ENCODE results near the gene N4BP3.
A peak's percentile ranks its signal among the peaks of the same experiment; 100 is the strongest.

Gene N4BP3

DNA sequence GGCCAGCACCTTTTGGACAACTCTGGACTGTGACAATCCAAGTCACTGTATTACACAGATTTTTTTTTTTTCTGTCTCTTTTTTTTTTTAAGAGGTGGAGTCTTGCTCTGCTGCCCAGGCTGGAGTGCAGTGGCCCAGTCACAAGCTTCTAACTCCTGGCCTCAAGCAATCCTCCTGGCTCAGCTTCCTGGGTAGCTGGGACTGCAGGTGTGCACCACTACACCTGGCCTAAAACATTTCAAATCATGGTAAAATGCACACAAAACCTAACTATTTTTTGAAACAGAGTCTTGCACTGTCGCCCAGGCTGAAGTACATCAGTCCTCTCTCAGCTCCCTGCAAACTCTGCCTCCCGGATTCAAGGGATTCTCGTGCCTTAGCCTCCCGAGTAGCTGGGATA lies 7.2 kb upstream of the N4BP3 start:
- no peak for DNase-seq

DNA sequence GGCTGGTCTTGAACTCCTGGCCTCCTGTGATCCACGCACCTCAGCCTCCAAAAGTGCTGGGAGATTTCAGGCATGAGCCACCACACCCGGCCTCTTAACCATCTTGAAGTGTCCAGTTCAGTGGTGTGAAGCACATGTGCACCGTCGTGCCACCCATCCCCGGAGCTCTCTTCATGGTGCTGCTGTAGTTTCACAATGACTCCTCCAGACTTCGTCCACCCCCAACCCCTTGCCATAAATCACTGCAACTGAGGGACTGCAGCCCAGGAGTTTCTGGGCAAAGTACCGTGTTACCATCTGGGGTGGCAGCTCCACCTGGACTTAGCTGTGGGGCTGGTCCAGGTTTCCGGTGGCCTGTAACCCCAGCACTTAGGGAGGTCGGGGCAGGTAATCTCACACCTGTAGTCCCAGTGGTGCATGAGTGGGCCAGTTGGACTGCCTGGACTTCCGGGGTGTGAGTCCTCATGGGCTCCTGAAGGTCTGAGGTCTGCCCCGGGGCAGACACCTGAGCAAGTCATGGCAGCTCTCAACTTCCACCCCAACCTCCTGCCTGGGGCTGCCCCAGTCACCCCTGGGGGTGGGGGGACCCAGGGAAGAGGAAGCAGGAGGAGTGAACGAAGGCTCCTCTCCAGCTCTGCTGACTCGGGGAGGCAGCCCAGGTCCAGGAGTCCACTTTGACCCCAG lies 6.6 kb upstream of the N4BP3 start:
- DNase-seq: no peak

DNA sequence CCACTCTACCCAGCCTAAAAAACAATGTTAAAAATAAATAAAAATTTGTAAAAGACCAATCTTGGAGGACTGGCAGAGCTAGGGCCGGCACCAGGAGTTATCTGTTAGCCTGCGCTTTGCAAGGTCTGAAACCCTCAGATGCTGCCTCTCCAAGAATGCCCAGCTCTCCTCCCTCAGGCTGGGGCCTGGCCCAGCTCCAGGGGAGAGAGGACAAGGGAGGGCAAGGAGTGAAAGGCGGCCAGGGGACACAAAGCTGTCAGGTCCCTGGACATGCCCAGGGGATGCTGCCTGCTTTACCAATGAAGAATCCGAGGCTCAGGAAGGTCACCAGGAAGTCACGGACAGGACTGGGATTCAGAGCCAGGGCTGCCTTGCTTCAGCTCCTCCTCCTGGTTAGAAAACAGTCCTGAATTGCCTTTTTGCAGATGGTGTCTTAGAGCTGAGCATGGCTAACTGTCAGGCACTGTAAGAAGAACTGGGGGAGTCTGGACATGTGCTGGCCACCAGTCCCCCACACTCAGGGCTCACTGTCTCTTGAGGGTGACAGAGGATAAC lies 5.5 kb upstream of the N4BP3 start:
- DNase-seq: no peak

DNA sequence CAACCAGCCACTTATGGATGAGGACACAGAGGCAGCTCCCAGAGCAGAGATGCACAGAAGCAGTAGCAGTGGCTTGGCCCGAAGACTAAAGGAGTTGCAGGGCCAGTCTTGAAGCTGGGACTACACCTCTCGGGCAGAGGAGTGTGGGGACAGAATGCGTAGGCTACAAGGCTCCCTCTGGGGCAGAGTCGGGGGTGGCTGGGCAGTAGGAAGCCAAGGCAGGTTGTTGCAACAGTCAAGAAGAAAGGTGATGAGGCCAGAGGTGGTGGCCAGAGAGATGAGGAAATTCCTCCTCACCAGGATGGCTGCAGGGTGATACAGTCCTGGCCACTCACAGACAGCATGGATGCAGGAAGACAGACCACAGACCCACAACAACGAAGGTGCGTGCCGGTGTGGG lies 4.9 kb upstream of the N4BP3 start:
- DNase-seq: no peak

DNA sequence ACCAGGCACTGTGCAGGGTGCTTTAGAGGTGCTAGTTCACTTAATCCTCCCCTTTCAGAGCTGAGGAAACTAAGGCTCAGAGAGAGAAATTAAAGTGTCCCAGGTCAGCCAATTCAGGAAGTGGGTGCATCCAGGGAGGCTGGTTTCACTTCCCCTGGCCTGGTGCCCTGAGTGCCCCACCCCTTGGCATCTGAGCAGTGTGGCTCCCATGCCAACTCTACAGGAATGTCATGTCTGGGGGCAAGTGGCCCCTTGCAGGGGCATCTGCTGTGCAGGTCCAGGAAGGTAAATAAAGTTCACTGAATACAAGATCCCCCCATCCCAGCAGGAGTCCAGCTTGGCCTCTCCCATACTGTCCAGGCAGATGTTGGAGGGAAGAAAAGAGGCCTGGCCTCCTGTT lies 4.4 kb upstream of the N4BP3 start:
- no peak for DNase-seq

DNA sequence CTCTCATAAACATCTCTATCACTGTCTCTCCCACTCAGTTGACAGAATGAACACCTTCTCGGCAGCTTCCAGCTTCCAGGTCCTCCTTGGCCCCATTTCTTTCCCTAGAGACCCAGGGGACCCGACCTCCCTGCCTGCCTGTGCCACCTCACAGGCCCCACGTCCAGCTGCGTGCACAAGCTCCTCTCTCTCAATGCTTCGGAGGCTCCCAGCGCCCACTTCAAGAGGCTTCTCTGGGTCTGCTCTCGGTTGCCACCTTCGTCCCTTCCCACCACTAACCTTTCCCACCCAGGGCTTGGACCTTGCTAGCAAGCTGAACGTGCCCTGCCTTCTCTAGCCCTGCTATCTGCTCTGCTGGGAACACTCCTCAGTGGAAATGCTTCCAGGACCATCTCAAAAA lies 2.8 kb upstream of the N4BP3 start:
- DNase-seq: no peak

DNA sequence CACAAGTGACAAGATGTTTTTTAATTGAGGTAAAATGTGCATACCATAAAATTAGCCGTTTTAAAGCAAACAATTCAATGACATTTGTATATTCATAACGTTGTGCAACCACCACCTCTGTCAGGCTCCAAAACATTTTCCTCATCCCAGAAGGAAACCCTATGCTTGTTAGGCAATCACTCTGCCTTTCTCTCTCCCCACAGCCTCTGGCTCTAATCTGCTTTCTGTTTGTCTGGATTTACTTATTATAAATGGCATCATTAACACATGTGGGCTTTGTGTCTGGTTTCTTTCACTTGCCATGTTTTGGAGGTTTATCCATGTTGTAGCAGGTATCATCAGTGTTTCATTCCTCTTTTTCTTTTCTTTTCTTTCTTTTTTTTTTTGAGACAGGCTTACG lies 1.4 kb upstream of the N4BP3 start:
- DNase-seq: no peak

DNA sequence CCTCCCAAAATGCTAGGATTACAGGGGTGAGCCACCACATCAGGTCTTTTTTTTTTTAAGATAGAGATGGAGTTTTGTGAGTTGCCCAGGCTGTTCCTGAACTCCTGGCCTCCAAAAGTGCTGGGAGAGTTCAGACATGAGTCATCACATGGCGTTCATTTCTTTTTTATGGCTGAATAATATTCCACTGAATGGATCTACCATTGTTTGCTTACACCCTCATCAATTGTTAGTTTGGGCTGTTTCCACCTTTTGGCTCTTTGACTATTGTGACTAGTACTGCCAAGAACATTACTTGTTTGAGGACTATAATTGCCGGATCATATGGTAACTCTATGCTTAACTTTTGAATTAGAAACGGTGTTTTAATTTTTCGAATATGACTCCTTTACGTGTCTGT lies 787 bp upstream of the N4BP3 start:
- no peak for DNase-seq

DNA sequence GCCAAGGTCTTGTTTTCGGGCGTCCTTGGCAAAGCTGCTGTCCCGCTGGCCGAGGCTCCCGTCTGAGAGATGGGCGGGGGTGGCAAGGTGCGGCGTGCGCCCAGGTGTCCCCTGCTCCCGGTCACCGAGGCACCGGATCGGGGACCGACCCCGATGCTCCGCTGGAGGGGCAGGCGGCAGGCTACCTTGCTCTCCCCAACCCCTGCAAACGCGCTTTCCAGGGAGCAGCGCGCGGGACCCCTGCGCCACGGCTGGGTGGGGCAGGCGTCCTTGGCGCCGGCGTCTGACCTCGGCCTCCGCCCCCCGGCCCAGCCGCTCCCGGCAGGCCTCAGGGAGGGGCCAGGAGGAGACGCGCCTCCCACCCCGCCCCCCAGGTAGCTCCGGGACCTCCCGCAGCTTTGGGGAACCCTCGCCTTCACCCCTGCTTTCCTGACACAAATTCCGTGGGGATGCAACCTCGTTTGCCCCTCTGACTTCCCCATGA lies 551 bp downstream of the N4BP3 start:
- no peak for DNase-seq

DNA sequence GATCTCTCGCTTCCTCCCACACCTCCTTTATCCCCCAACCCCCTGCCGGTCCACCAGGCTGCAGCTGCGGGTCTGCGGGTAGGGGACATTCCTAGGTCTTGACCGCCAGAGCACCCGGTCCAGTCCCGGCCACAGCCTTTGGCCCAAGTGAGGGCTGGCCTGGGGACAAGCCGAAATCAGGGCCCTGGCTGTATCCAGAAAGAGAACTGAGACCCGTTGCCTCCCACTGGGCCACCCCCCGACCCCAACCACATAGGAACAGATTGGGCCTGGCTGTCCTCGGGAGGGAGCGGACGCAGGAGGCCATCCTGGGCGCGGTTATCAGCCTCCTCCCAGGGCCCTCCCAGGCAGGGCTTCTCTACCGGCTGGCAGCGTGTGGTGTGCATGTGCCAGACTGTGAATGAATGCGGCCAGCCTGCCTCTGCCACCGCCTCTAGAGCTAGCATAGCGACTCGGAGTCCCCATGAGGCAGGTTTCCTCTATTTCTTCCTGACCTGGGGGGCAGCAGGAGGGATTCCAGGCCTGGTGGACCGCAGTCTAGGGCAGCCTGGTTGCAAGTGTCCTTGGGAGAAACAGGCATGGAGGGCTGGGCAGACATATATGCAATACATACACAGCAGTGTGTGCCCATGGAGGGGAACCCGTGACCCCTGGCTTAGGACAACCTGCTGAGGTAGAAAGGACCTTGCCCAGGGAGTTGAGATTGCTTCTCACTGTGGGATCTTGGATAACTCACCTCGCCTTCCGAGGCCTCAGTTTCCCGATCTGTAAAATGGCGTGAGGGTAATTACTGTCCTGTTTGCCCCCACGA lies 1.2 kb downstream of the N4BP3 start:
- no peak for DNase-seq

DNA sequence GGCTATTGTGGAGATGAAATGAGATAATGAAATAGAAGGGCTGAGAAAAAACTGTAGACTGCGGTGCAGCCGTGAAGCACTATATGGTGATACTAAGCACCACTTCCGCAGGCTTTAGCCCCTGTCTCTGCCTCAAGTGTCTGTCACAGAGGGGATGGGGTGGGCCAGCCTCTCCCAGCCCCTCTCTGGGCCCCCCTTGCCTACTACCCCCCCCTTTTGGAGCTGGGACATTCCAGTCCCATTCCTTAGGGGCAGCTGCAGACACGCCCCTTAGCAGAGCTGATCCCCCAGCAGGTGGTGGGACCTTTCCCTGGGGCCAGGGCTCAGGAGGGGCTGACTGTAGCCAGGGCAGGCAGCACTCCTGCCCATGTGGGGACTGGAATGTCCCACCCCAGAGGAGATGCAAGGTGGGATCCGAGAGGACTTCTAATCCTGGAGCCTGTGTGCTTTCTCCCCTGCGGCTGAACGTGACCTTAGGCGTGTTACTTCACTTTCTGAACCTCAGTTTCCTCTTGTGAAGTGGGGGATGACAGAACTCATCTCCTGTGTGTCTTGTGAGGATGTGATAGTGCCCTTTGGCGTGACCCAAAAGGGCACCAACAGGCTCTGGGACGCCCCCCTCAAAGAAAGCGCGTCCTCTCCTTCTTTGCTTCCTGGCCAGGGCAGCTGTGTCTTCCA lies 1.9 kb downstream of the N4BP3 start:
- no peak for DNase-seq

DNA sequence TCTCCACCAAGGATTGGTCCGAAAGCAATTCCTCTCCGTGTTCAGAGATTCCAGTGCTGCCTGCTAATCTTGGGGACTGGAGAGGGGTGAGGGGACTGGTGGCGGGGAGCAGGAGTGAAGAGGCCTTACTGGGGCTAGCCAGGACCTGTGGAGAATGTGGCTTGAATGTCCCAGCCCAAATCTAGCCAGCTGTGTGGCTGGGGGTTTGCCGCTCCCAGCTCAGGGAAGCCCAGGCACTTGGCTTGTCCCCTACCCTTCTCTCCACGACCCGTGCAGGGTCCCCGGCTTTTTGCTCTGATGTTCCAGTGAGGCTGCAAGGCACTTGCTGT lies 2.4 kb downstream of the N4BP3 start:
- DNase-seq: no peak

DNA sequence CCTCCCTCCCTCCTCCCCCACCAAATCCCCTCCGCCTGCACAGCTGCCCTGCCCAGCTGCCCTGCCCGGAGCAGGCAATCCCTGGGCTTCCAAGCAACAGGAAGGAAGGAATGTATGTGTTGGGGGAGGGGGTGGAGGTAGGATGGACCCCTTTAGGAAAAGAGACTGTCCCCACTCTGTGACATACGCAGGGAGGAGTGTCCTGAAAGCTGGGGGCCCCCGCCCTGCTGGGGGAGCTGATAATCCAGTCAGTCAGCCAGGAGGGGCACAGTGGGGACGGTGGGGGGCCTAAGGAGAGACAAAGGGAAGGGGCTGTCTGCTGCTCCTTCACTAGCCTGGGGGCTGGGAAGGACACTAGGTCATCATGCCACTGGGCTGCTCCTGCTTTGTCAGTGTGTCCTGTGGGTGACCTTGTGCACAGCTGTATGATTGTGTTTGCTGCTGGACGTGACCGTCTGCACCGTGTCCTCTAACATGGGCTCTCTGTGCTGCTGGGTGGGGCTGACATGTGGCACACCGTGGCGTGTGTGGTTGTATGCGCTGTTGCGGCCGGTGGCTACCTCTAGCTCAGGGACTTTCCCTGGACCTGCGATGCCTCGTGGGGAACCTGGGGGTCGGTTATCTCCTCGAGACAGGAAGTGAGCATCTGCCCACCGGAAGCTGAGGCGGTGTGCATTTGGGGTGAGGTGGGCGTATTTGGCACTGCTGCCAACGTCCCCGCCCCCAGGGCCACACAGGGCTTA lies 3.0 kb downstream of the N4BP3 start:
- no peak for DNase-seq

DNA sequence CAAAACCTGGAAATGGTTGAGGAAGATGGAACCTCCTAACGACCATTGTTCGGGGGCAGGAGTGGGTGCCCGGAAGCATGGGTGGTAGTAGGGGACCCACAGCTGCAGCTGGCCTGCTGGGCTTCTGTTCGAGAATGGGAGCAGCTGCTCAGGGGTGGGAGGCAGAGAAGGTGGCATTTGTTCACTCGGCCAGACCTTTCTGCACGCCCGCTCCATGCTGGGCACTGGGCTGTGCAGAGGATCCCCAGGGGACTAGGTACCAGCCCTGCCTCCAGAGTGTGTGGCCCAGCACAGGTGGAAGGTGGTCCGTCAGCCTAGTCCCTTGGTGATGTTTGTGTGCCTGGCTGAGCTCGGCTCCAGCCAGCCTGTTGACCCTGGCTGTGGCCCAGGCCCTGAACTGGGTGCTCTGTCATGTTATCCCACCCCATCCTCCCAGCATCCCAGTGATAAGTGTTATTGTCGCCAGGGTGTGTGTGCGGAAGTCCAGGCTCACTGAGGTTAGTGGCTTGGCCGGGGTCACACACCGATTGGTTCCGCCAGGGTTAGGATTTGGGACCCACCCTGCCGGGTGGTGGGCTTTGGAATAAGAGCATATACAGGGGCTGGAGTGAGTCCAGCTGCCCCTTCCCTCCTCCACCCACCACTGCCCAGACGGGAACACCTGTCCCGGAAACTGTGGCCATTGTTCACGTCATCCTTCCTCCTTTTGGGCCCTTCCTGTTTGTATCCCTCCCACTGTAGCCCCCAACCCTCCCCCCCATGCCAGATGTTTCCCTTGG lies 4.8 kb downstream of the N4BP3 start:
- DNase-seq: no peak

DNA sequence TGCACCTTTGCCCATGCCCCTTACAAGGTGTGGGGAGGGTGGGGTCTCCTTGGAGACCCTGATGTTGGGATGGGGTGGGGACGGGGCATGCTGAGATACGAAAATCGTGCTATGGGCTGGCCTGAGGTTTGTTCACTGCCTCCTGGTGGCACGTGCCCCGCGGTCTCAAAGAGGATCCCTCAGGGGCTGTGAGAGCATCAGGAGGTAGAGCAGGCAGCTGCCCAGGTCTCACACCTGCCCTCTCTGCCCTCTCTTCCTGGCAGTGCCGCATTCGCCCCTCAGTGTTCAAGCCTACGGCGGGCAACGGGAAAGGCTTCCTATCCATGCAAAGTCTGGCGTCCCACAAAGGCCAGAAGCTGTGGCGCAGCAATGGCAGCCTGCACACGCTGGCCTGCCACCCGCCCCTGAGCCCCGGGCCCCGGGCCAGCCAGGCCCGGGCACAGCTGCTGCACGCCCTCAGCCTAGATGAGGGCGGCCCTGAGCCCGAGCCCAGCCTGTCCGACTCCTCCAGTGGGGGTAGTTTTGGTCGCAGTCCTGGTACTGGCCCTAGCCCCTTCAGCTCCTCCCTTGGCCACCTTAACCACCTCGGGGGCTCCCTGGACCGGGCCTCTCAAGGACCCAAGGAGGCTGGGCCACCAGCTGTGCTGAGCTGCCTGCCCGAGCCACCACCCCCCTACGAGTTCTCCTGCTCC lies 6.7 kb downstream of the N4BP3 start:
- no peak for DNase-seq

DNA sequence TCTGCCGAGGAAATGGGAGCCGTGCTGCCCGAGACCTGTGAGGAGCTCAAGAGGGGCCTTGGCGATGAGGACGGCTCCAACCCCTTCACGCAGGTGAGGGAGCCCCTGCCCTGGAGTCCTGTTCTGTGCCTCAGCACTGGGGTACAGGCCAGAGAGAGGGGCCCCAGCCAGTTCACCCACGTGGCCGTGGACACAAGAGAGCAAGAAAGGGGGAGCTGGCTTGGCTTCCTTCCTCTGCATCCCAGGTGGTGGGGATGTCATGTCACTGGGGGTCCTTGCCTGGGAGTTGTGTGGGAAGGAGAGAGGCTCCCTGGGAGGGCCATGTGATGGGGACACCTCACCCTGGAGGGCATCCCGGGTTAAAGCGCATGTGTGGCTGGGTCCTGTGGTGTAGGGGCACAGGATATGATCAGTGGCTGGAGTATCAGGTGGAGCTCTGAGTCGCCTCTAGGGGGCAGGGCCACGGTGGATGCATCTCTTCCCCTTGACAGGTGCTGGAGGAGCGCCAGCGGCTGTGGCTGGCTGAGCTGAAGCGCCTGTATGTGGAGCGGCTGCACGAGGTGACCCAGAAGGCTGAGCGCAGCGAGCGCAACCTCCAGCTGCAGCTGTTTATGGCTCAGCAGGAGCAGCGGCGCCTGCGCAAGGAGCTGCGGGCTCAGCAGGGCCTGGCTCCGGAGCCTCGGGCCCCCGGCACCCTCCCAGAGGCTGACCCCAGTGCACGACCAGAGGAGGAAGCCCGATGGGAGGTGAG lies 7.5 kb downstream of the N4BP3 start:
- DNase-seq: peak; percentile 83

DNA sequence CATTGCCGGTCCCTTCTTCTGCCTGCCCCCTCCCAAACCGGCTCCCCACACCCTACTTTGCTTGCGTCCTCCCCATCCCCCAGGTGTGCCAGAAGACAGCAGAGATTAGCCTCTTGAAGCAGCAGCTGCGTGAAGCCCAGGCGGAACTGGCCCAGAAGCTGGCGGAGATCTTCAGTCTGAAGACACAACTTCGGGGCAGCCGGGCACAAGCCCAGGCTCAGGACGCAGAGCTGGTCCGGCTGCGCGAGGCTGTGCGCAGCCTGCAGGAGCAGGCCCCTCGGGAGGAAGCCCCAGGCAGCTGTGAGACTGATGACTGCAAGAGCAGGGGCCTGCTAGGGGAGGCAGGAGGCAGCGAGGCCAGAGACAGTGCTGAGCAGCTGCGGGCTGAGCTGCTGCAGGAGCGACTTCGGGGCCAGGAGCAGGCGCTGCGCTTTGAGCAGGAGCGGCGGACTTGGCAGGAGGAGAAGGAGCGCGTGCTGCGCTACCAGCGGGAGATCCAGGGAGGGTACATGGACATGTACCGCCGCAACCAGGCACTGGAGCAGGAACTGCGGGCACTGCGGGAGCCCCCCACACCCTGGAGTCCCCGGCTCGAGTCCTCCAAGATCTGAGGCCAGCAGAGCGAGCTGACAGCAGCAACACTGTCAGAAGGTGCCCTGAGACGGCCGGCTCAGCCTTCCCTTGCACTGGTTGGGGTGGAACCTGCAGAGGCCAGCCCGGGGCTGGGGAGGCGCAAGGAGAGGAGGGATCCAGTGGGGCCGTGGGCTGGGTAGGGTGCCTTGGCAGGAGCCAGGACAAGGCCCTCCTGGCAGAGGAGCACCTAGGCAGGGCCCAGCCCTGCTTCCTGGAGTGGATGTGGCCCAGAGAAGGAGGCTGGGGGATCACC lies 8.3 kb downstream of the N4BP3 start:
- DNase-seq: no peak

DNA sequence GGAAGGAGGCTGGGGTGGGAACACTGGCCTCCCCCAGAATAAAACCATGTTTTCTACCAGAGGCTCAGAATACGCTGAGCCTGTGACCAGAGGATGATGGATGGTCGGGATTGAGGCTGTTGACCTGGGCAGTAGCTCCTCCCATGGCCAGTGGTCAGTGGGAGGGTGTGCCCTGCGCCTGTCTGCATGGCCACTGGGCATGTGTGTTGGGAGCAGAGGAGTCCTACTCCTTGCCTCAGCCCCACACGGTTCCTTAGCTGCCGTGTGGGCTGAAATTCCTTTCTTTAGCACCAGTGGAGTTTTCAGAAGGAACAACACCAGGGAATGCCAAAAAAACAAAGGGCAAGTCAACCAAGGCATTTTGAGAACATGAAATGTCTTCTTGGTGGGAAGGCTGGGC lies 9.0 kb downstream of the N4BP3 start:
- DNase-seq: no peak

DNA sequence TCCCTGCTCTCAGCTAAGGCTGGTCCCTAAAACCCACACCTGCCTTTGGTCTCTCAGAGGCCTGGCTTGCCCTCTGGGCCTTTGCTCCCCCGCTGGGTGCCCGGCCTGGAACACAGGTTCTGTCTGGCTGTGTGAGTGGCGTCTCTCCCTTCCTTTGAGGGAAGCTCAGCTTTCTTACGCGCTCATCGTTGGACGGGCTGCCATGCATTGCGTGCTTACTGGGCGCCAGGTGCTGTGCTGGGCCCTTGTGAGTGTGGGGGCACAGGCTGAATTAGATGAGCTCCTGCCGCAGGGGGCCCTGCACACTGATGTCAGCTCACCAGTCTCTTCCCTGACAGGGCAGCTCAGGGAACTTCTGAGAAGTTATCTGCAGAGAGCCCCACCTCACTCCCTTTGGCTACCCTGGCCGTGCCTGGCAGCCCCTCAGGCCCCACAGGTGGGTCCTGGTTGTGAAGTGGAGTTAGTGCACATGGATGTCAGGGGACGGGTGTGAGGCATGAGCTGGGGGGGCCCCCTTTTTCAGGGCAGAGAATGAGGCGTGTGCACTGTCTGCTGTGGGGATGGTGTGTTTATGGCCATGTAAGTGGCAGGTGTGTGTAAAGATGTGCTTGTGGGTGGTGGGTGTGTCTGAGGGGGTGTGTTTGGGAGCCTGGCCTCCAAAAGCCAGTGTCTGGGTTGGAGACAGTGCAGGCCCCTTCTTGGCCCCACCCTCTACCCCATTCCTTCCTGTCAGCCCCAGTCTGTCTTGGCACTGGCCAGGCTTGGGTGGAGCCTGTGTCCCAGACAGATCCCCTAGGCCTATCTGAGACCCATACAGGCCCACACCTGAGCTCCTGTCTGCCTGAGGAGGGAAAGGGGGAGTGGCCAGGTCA lies 10.0 kb downstream of the N4BP3 start:
- DNase-seq: no peak
